K562 (cell line): ENCODE data around the gene NPR1. TPM values are rescaled to one million over a fixed set of nuclear protein-coding genes. Genes with fewer than 3 reads are reported as not detected.

ENCODE experiments used
- ATAC-seq: fragments of 200-7000 bp; cut with Tn5 transposase; 3 replicates; pipeline ENCODE4 v1.9.1; 2020; ENCODE audit warnings: moderate library complexity
- BruUV-seq: library from RNA; stranded (reverse); fragments of 400-500 nt; replicated peaks from 2 replicates; lab custom pipeline; 2021; lab: Mats Ljungman, UMichigan
- CTCF ChIA-PET: fragments of 300-600 bp; formaldehyde crosslinking; extraction: SDS; loops from one replicate; lab custom pipeline; 2021; ENCODE audit warnings: low intra/inter-chr PET ratio; lab: Yijun Ruan, JAX
- POLR2A ChIA-PET: fragments of 300-600, 350-650 bp; sonication (Branson Sonifier 250); formaldehyde crosslinking; extraction: SDS; loops from one replicate; lab custom pipeline; 2021; ENCODE audit warnings: antibody characterized with exemption, inconsistent platforms; lab: Yijun Ruan, JAX
- DNase-seq, 4 experiments: peaks; one replicate each; pipeline versions ENCODE4 v3.0.0 to v3.0.0-alpha.2; 2011 to 2018; ENCODE audit warnings: low spot score in 3 of 4, mixed read lengths in 3 of 4; ENCODE audit errors: extremely low read depth in 1 of 4
- FAIRE-seq: peaks from 2 replicates; lab custom pipeline; 2011; peaks lifted over from hg19 to GRCh38; lab: Jason Lieb, UNC
- H2AFZ ChIP-seq: 2 replicates; pipeline ENCODE4 v1.6.0; 2011; ENCODE audit warnings: low read depth, low read length, control low read depth, inconsistent platforms
- H3K27ac ChIP-seq: fragments of 200-600 bp; 3 replicates; pipeline ENCODE4 v1.8.0; 2011; ENCODE audit warnings: low read depth, mild to moderate bottlenecking, control low read depth, inconsistent platforms, low read length, moderate library complexity, mixed read lengths; ENCODE audit errors: extremely low read depth
- H3K27me3 ChIP-seq, 2 experiments: fragments of 300-600 bp in 1 of 2; 2 replicates in 1 of 2; 3 replicates in 1 of 2; pipeline versions ENCODE4 v1.6.0 to v1.8.0; 2011; ENCODE audit warnings: inconsistent platforms in 2 of 2, low read length in 2 of 2, mild to moderate bottlenecking in 1 of 2, mixed read lengths in 1 of 2, moderate library complexity in 1 of 2; ENCODE audit not compliant: control insufficient read depth in 2 of 2, insufficient read depth in 2 of 2
- H3K36me3 ChIP-seq: fragments of 300-600 bp; 3 replicates; pipeline ENCODE4 v1.8.0; 2011; ENCODE audit warnings: mild to moderate bottlenecking, low read length, inconsistent platforms; ENCODE audit not compliant: control insufficient read depth, insufficient read depth
- H3K4me1 ChIP-seq, 2 experiments: fragments of 200-600 bp in 1 of 2; replicated peaks in 1 of 2; 2 replicates in 1 of 2; 3 replicates in 1 of 2; pipeline versions ENCODE4 v1.5.1 to v1.8.0; 2011; ENCODE audit warnings: inconsistent platforms in 2 of 2, low read length in 2 of 2, mild to moderate bottlenecking in 1 of 2, mixed read lengths in 1 of 2, moderate library complexity in 1 of 2; ENCODE audit not compliant: control insufficient read depth in 2 of 2, insufficient read depth in 2 of 2
- H3K4me2 ChIP-seq: 2 replicates; pipeline ENCODE4 v1.6.1; 2011; ENCODE audit warnings: low read length, control low read depth, inconsistent platforms, mixed read lengths; ENCODE audit not compliant: insufficient read depth
- H3K4me3 ChIP-seq: fragments of 200-600 bp; sonication (generic), shearing (Covaris generic); 2 replicates; pipeline ENCODE4 v1.5.1; 2016; ENCODE audit warnings: control low read depth, inconsistent platforms
- H3K79me2 ChIP-seq: fragments of 200-600 bp; 3 replicates; pipeline ENCODE4 v1.8.0; 2011; ENCODE audit warnings: low read length, inconsistent platforms; ENCODE audit not compliant: control insufficient read depth, insufficient read depth
- H3K9ac ChIP-seq, 2 experiments: 2 replicates each; pipeline versions ENCODE4 v1.6.0 to v1.6.1; 2011; ENCODE audit warnings: low read depth in 2 of 2, low read length in 2 of 2, control low read depth in 1 of 2, inconsistent platforms in 1 of 2, mild to moderate bottlenecking in 1 of 2, mixed read lengths in 1 of 2; ENCODE audit not compliant: insufficient read depth in 1 of 2
- H3K9me1 ChIP-seq: one replicate; pipeline ENCODE4 v1.6.0; 2011; ENCODE audit warnings: inconsistent platforms, mild to moderate bottlenecking, low read length, moderate library complexity; ENCODE audit not compliant: control insufficient read depth, insufficient read depth
- H3K9me3 ChIP-seq: replicated peaks from 2 replicates; pipeline ENCODE4 v1.5.1; 2011; ENCODE audit warnings: low read depth, low read length, inconsistent platforms; ENCODE audit not compliant: control insufficient read depth, insufficient read depth
- H4K20me1 ChIP-seq: replicated peaks from 2 replicates; pipeline ENCODE4 v1.6.1; 2011; ENCODE audit warnings: low read length, inconsistent platforms, mixed read lengths; ENCODE audit not compliant: control insufficient read depth, insufficient read depth
- EZH2 ChIP-seq: IDR thresholded peaks from 2 replicates; pipeline ENCODE4 v1.6.1; 2012; ENCODE audit warnings: low read depth, mild to moderate bottlenecking, inconsistent platforms, low read length, borderline replicate concordance
- KHSRP ChIP-seq: fragments of 450-650 bp; IDR thresholded peaks from 2 replicates; pipeline ENCODE4 v1.6.1; 2017
- PML ChIP-seq: IDR thresholded peaks from 2 replicates; pipeline ENCODE4 v1.6.1; 2012; ENCODE audit warnings: low read length, inconsistent platforms
- SLC30A9 ChIP-seq: fragments of 250-450 bp; sonication (Bioruptor Pico); IDR thresholded peaks from 2 replicates; pipeline ENCODE4 v1.8.0; 2022; ENCODE audit warnings: mild to moderate bottlenecking, moderate library complexity
- SMARCE1 ChIP-seq: fragments of 450-650 bp; IDR thresholded peaks from 2 replicates; pipeline ENCODE4 v1.7.1; 2016; ENCODE audit warnings: mild to moderate bottlenecking
- SNRNP70 ChIP-seq: fragments of 200-400 bp; formaldehyde crosslinking; optimal IDR thresholded peaks from 2 replicates; pipeline ENCODE3; 2017; ENCODE audit warnings: low read depth, low read length
- STAT5B ChIP-seq: fragments of 250-450 bp; sonication (Bioruptor Pico); IDR thresholded peaks from 2 replicates; pipeline ENCODE4 v1.8.0; 2021; ENCODE audit warnings: mild to moderate bottlenecking, inconsistent platforms
- TEAD1 ChIP-seq, 2 experiments: fragments of 450-650 bp in 1 of 2; sonication (generic) in 1 of 2; formaldehyde crosslinking; IDR thresholded peaks; 2 replicates each; pipeline versions ENCODE4 v1.4.0 to v1.8.0; 2020 to 2022; ENCODE audit warnings: mild to moderate bottlenecking in 2 of 2, missing genetic modification reagents in 1 of 2
- THAP7 ChIP-seq: fragments of 250-450 bp; sonication (Bioruptor Pico); IDR thresholded peaks from 2 replicates; pipeline ENCODE4 v1.5.0; 2021
- ZFP30 ChIP-seq: fragments of 250-450 bp; sonication (Bioruptor Pico); IDR thresholded peaks from 2 replicates; pipeline ENCODE4 v1.8.0; 2022; ENCODE audit warnings: moderate library complexity, mild to moderate bottlenecking, inconsistent platforms, borderline replicate concordance
- ZNF143 ChIP-seq: sonication (generic); formaldehyde crosslinking; IDR thresholded peaks from 2 replicates; pipeline ENCODE4 v1.9.0; 2022; ENCODE audit warnings: mild to moderate bottlenecking, missing genetic modification reagents
- ZNF184 ChIP-seq: sonication (generic); formaldehyde crosslinking; IDR thresholded peaks from 2 replicates; pipeline ENCODE4 v1.5.0; 2020; ENCODE audit warnings: missing genetic modification reagents
- ZNF347 ChIP-seq: fragments of 450-650 bp; formaldehyde crosslinking; IDR thresholded peaks from 2 replicates; pipeline ENCODE4 v1.4.0; 2020; ENCODE audit warnings: low read depth, mild to moderate bottlenecking, moderate library complexity
- WGBS: fragments of 100-300 bp; shearing (Covaris generic); methylation state at CpG from one replicate; pipeline ENCODE4 v1.1.6; 2016; ENCODE audit warnings: low coverage, mixed read lengths; ENCODE audit not compliant: insufficient coverage; ENCODE audit errors: missing lambda C conversion rate; 5-methylcytosine and 5-hydroxymethylcytosine counted together
- in situ Hi-C: fragments of 300-500 bp; cut with MboI; formaldehyde crosslinking; loops from 4 replicates; pipeline ENCODE4 v1.15.0; 2018; ENCODE audit warnings: inconsistent platforms, mixed read lengths
- intact Hi-C: fragments of 100-400 bp; cut with micrococcal nuclease; formaldehyde crosslinking; loops from 2 replicates; pipeline ENCODE4 v1.14.2; 2022
- polyA plus RNA-seq, 8 experiments: library from polyadenylated mRNA; depleted of rRNA in 4 of 8; stranded (reverse) in 5 of 8; unstranded in 3 of 8; fragments of >200 nt; fragmentation: Nextera tagmentation in 2 of 8; fragmentation: Illumina TruSeq in 1 of 8; extraction: Ambion mirVana in 2 of 8; extraction: Trizol in 1 of 8; gene quantifications; 2 replicates each; pipeline versions ENCODE4 v1.2.1 to v1.2.3, GENCODE V29; 2011 to 2014; ENCODE audit warnings: inconsistent platforms in 1 of 8, missing spikeins in 1 of 8
- total RNA-seq, 7 experiments: library from RNA; depleted of rRNA in 6 of 7; stranded (reverse); fragments of >200 nt in 6 of 7; fragmentation: Illumina TruSeq in 2 of 7; extraction: Trizol in 2 of 7; gene quantifications; 2 replicates each; pipeline versions ENCODE4 v1.2.1 to v1.2.3, GENCODE V29; 2011 to 2021; ENCODE audit warnings: low replicate concordance in 1 of 7
- TF ChIP-seq, protein P1 (sequence below): conservative IDR thresholded peaks from 2 replicates; pipeline ENCODE4 v1.6.1; 2011; ENCODE audit warnings: low read depth, mild to moderate bottlenecking, low read length; ENCODE audit not compliant: control insufficient read depth
- TF ChIP-seq, protein P2 (sequence below): fragments of 250-450 bp; sonication (Bioruptor Pico); IDR thresholded peaks from 2 replicates; pipeline ENCODE4 v1.5.0; 2020; ENCODE audit warnings: mild to moderate bottlenecking
- TF ChIP-seq, protein P3 (sequence below): fragments of 450-650 bp; conservative IDR thresholded peaks from 2 replicates; pipeline ENCODE4 v1.6.1; 2016; ENCODE audit warnings: missing genetic modification characterization, low read depth, mild to moderate bottlenecking, control low read depth, missing compliant biosample characterization

The NPR1 gene
- total and polyA plus RNA-seq, 9 of the 15 experiments (the other 6 are each of a cell fraction or from before 2014, with no cell fraction given): 0.05 to 0.16 (median 0.06) TPM; not detected in 6

DNA sequence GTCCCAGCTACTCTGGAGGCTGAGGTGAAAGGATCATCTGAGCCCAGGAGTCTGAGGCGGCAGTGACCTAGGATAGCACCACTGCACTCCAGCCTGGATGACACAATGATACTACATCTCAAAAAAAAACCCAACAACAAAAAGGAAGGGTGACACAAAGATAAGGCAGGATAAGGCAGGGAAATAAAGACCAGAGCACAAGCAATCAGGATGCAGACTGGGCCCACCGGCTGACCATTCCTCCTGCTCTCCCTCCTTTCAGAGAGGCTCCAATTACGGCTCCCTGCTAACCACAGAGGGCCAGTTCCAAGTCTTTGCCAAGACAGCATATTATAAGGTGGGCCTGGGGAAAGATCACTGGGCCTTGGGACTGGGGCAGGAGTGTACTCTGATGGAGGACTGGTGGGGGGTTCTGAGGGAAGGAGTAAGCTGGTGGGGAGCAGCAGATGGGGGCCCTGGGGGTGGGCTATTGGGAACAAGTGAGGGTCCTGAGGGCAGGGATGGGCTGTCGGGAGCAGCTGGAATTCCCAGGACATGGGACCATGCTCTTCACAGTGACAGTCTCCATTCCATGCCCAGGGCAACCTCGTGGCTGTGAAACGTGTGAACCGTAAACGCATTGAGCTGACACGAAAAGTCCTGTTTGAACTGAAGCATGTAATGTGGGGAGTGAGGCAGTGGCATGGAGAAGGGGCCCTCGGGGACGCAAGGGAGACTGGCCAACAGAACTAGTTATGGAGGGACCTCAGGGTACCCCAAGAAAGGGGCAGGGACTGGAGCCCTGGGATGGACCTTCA lies 7.3 kb downstream of the NPR1 start:
- H3K4me1 ChIP-seq: peaks cover 3 to 23% of the 10 kb centered on the region in 2 experiments; a peak in 4 of 5 replicates
- no peaks in the 10 kb centered on the region for H3K79me2 ChIP-seq
- WGBS: 12% methylated on average over 11 of the region's 11 CpGs
- in situ Hi-C loops: no loop called here
- FAIRE-seq: no peak
- H4K20me1 ChIP-seq: no peaks in the 10 kb centered on the region
- no peak overlapping the region for H3K9ac ChIP-seq
- H3K9me3 ChIP-seq: no peaks in the 10 kb centered on the region
- DNase-seq: no peak
- POLR2A ChIA-PET: interaction anchor here (1.9 kb wide), 1 partner anchor 12 kb away, joined by 6 read pairs; no protein-coding TSS in a partner anchor
- intact Hi-C loops: no loop called here
- peaks cover 3% of the 10 kb centered on the region for H3K9me1 ChIP-seq
- no peak overlapping the region for H3K4me2 ChIP-seq
- no TSS peak for BruUV-seq
- no peak overlapping the region for H3K4me3 ChIP-seq
- CTCF ChIA-PET: interaction anchor here (0.7 kb wide), 1 partner anchor 64 kb away, joined by 3 read pairs; no protein-coding TSS in a partner anchor
- no peak for ATAC-seq
- H3K27ac ChIP-seq: no peak overlapping the region
- no peak overlapping the region for H2AFZ ChIP-seq
- TF ChIP-seq ZFP30 (no peak), KHSRP (no peak), SNRNP70 (no peak), ZNF347 (CRISPR knock-in tag) (no peak), TEAD1 (CRISPR knock-in tag; IDR thresholded peaks at IDR 0.05) (no peak), ZNF184 (no peak), PML (no peak), THAP7 (CRISPR knock-in tag) (no peak), EZH2 (no peak), SLC30A9 (CRISPR knock-in tag) (no peak), ZNF143 (CRISPR knock-in tag) (no peak), SMARCE1 (no peak), STAT5B (CRISPR knock-in tag) (no peak)
- TF ChIP-seq, protein P1, sequence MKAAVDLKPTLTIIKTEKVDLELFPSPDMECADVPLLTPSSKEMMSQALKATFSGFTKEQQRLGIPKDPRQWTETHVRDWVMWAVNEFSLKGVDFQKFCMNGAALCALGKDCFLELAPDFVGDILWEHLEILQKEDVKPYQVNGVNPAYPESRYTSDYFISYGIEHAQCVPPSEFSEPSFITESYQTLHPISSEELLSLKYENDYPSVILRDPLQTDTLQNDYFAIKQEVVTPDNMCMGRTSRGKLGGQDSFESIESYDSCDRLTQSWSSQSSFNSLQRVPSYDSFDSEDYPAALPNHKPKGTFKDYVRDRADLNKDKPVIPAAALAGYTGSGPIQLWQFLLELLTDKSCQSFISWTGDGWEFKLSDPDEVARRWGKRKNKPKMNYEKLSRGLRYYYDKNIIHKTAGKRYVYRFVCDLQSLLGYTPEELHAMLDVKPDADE: no peak
- TF ChIP-seq, protein P2, sequence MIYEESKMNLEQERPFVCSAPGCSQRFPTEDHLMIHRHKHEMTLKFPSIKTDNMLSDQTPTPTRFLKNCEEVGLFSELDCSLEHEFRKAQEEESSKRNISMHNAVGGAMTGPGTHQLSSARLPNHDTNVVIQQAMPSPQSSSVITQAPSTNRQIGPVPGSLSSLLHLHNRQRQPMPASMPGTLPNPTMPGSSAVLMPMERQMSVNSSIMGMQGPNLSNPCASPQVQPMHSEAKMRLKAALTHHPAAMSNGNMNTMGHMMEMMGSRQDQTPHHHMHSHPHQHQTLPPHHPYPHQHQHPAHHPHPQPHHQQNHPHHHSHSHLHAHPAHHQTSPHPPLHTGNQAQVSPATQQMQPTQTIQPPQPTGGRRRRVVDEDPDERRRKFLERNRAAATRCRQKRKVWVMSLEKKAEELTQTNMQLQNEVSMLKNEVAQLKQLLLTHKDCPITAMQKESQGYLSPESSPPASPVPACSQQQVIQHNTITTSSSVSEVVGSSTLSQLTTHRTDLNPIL (CRISPR knock-in tag): no peak
- TF ChIP-seq, protein P3, sequence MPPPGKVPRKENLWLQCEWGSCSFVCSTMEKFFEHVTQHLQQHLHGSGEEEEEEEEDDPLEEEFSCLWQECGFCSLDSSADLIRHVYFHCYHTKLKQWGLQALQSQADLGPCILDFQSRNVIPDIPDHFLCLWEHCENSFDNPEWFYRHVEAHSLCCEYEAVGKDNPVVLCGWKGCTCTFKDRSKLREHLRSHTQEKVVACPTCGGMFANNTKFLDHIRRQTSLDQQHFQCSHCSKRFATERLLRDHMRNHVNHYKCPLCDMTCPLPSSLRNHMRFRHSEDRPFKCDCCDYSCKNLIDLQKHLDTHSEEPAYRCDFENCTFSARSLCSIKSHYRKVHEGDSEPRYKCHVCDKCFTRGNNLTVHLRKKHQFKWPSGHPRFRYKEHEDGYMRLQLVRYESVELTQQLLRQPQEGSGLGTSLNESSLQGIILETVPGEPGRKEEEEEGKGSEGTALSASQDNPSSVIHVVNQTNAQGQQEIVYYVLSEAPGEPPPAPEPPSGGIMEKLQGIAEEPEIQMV (tag): no peak
- H3K36me3 ChIP-seq: no peaks in the 10 kb centered on the region
- H3K27me3 ChIP-seq: peaks cover 9 to 31% of the 10 kb centered on the region in 2 experiments; a peak in 4 of 5 replicates
